GM23248 (cell line): ENCODE measurements around the gene CWC27. TPM values are rescaled to one million over a fixed set of nuclear protein-coding genes. Genes with fewer than 3 reads are reported as not detected.

Experiments used
- DNase-seq: peaks from one replicate; pipeline ENCODE4 v3.0.0-alpha.2; 2015
- H2AFZ ChIP-seq: fragments of 200-600 bp; sonication (generic); 2 replicates; pipeline ENCODE4 v1.6.1; 2016; ENCODE audit warnings: antibody characterized with exemption
- H3F3A ChIP-seq: fragments of 200-600 bp; sonication (generic); 2 replicates; pipeline ENCODE4 v1.6.1; 2016; ENCODE audit warnings: mild to moderate bottlenecking, antibody characterized with exemption, mixed run types; ENCODE audit not compliant: insufficient read depth
- H3K27ac ChIP-seq: fragments of 200-600 bp; sonication (generic); 2 replicates; pipeline ENCODE4 v1.5.1; 2016; ENCODE audit warnings: mild to moderate bottlenecking
- H3K27me3 ChIP-seq: fragments of 200-600 bp; sonication (generic); replicated peaks from 2 replicates; pipeline ENCODE4 v1.6.1; 2016; ENCODE audit warnings: mild to moderate bottlenecking; ENCODE audit not compliant: insufficient read depth
- H3K36me3 ChIP-seq: fragments of 200-600 bp; sonication (generic); 2 replicates; pipeline ENCODE4 v1.6.1; 2016; ENCODE audit warnings: low read depth, mild to moderate bottlenecking
- H3K4me1 ChIP-seq: fragments of 200-600 bp; sonication (generic); 2 replicates; pipeline ENCODE4 v1.6.1; 2016; ENCODE audit warnings: mild to moderate bottlenecking; ENCODE audit not compliant: insufficient read depth
- H3K4me2 ChIP-seq: fragments of 200-600 bp; sonication (generic); one replicate; pipeline ENCODE4 v1.6.1; 2016; ENCODE audit warnings: mild to moderate bottlenecking; ENCODE audit not compliant: unreplicated experiment
- H3K4me3 ChIP-seq: fragments of 200-600 bp; sonication (generic); 2 replicates; pipeline ENCODE4 v1.5.1; 2016; ENCODE audit warnings: mild to moderate bottlenecking
- H3K79me2 ChIP-seq: fragments of 200-600 bp; sonication (generic); 2 replicates; pipeline ENCODE4 v1.6.1; 2016; ENCODE audit warnings: mild to moderate bottlenecking; ENCODE audit not compliant: insufficient read depth
- H3K9ac ChIP-seq: fragments of 200-600 bp; sonication (generic); 2 replicates; pipeline ENCODE4 v1.6.1; 2016; ENCODE audit warnings: mild to moderate bottlenecking
- H3K9me2 ChIP-seq: fragments of 200-600 bp; sonication (generic); 2 replicates; pipeline ENCODE4 v1.6.1; 2016; ENCODE audit warnings: mixed run types, mild to moderate bottlenecking, moderate library complexity; ENCODE audit not compliant: insufficient read depth
- H3K9me3 ChIP-seq: fragments of 200-600 bp; sonication (generic); one replicate; pipeline ENCODE4 v1.6.1; 2017; ENCODE audit warnings: low read depth
- H4K20me1 ChIP-seq: fragments of 200-600 bp; sonication (generic); 2 replicates; pipeline ENCODE4 v1.6.0; 2016; ENCODE audit not compliant: insufficient read depth
- EZH2 ChIP-seq: fragments of 200-600 bp; sonication (generic); IDR thresholded peaks from 2 replicates; pipeline ENCODE4 v1.6.1; 2018; ENCODE audit warnings: antibody characterized with exemption, mild to moderate bottlenecking; ENCODE audit not compliant: insufficient read depth, poor library complexity, severe bottlenecking
- EZH2phosphoT487 ChIP-seq: fragments of 200-600 bp; sonication (generic); IDR thresholded peaks from 2 replicates; pipeline ENCODE4 v1.6.1; 2018; ENCODE audit warnings: antibody characterized with exemption, moderate library complexity, mild to moderate bottlenecking, low read depth; ENCODE audit not compliant: insufficient read depth
- WGBS, 2 experiments: methylation state at CpG; one replicate each; pipeline ENCODE4 v1.1.6; 2015 to 2017; ENCODE audit warnings: low lambda C conversion rate in 2 of 2, low coverage in 1 of 2; ENCODE audit errors: missing lambda C conversion rate in 2 of 2; 5-methylcytosine and 5-hydroxymethylcytosine counted together
- in situ Hi-C: fragments of 300-500 bp; cut with MboI; formaldehyde crosslinking; loops from 2 replicates; pipeline ENCODE4 v1.15.0; 2020
- polyA plus RNA-seq: library from polyadenylated mRNA; unstranded; fragments of >200 nt; fragmentation: Nextera tagmentation; extraction: Ambion mirVana; gene quantifications from 2 replicates; pipeline ENCODE4 v1.2.1, GENCODE V29; 2016
- total RNA-seq: library from RNA; depleted of rRNA; stranded (reverse); fragments of >200 nt; shearing (Covaris generic); gene quantifications from 2 replicates; pipeline ENCODE4 v1.2.3, GENCODE V29; 2014

Gene CWC27
- total and polyA plus RNA-seq, 2 experiments from 2014 or later: 22.7 to 30.5 TPM

- Histone ChIP-seq H3K9me2 (no peaks in the 10 kb centered on the region), H3K4me3 (no peak overlapping the region), H2AFZ (0 out of 2 replicates have a peak overlapping the region, but pooled peaks have one; percentile 5), H3F3A (peaks cover 91% of the 10 kb centered on the region), H3K27ac (peak overlapping the region; percentile 98), H3K4me1 (peaks cover 51% of the 10 kb centered on the region), H4K20me1 (no peaks in the 10 kb centered on the region), H3K27me3 (no peaks in the 10 kb centered on the region), H3K9ac (no peak overlapping the region), H3K9me3 (no peaks in the 10 kb centered on the region), H3K79me2 (no peaks in the 10 kb centered on the region), H3K4me2 (no peak overlapping the region), H3K36me3 (no peaks in the 10 kb centered on the region)
- in situ Hi-C loops: no loop called here
- TF ChIP-seq EZH2phosphoT487 (no peak), EZH2 (no peak)
- 78 to 79% methylated on average over 8 to 9 of the region's 9 CpGs for WGBS, 2 experiments
- peak; percentile 20 for DNase-seq
These were observed 269.4 kb downstream of the CWC27 start for GRCh38 chr5:65037831-65038815.

GRCh38 chr5:65041296-65042158 is 272.8 kb downstream of the CWC27 start:
- Histone ChIP-seq H3K27me3 (no peaks in the 10 kb centered on the region), H3K9me3 (no peaks in the 10 kb centered on the region), H2AFZ (peak overlapping the region; percentile 36), H3K9ac (peak overlapping the region; percentile 23), H3F3A (peaks cover 63% of the 10 kb centered on the region), H3K4me2 (peak overlapping the region; percentile 47), H3K36me3 (no peaks in the 10 kb centered on the region), H3K4me1 (peaks cover 35% of the 10 kb centered on the region), H3K79me2 (no peaks in the 10 kb centered on the region), H4K20me1 (no peaks in the 10 kb centered on the region), H3K9me2 (no peaks in the 10 kb centered on the region), H3K4me3 (no peak overlapping the region), H3K27ac (peak overlapping the region; percentile 98)
- TF ChIP-seq EZH2phosphoT487 (no peak), EZH2 (no peak)
- in situ Hi-C loops: no loop called here
- DNase-seq: peak; percentile 79
- WGBS, 2 experiments: 11 to 18% methylated on average over 2 of the region's 2 CpGs

GRCh38 chr5:65043843-65044359 is 275.2 kb downstream of the CWC27 start:
- H3K27ac ChIP-seq: no peak overlapping the region
- peaks cover 28% of the 10 kb centered on the region for H3K4me1 ChIP-seq
- no peak overlapping the region for H3K4me2 ChIP-seq
- DNase-seq: no peak
- 90 to 93% methylated on average over 5 of the region's 5 CpGs for WGBS, 2 experiments
- H3K9me3 ChIP-seq: no peaks in the 10 kb centered on the region
- H3K4me3 ChIP-seq: no peak overlapping the region
- H3K36me3 ChIP-seq: no peaks in the 10 kb centered on the region
- in situ Hi-C loops: no loop called here
- H3K9me2 ChIP-seq: no peaks in the 10 kb centered on the region
- no peaks in the 10 kb centered on the region for H3K27me3 ChIP-seq
- no peak overlapping the region for H2AFZ ChIP-seq
- TF ChIP-seq EZH2 (no peak), EZH2phosphoT487 (no peak)
- peaks cover 39% of the 10 kb centered on the region for H3F3A ChIP-seq
- no peaks in the 10 kb centered on the region for H3K79me2 ChIP-seq
- no peak overlapping the region for H3K9ac ChIP-seq
- H4K20me1 ChIP-seq: no peaks in the 10 kb centered on the region

GRCh38 chr5:65047225-65047624 is 278.5 kb downstream of the CWC27 start:
- Histone ChIP-seq H3K79me2 (no peaks in the 10 kb centered on the region), H3K4me2 (no peak overlapping the region), H3K27me3 (no peaks in the 10 kb centered on the region), H4K20me1 (no peaks in the 10 kb centered on the region), H3K36me3 (no peaks in the 10 kb centered on the region), H3K4me3 (no peak overlapping the region), H3K9me2 (no peaks in the 10 kb centered on the region), H3K27ac (no peak overlapping the region), H3K4me1 (peaks cover 19% of the 10 kb centered on the region), H3K9me3 (no peaks in the 10 kb centered on the region), H2AFZ (no peak overlapping the region), H3F3A (peaks cover 15% of the 10 kb centered on the region), H3K9ac (no peak overlapping the region)
- WGBS, 2 experiments: 96 to 98% methylated on average over 3 of the region's 3 CpGs
- in situ Hi-C loops: no loop called here
- no peak for DNase-seq
- TF ChIP-seq EZH2 (no peak), EZH2phosphoT487 (no peak)
